A673 (cell line): Measurements from ENCODE around the gene BUD23.

ENCODE experiments used
- EZH2 ChIP-seq: fragments of 200-600 bp; sonication (generic); IDR thresholded peaks from 2 replicates; pipeline ENCODE4 v1.6.1; 2017; ENCODE audit warnings: borderline replicate concordance, low read depth, mild to moderate bottlenecking, mixed read lengths, antibody characterized with exemption, low read length; ENCODE audit not compliant: poor library complexity, severe bottlenecking
- TF ChIP-seq, protein P1 (sequence below): fragments of 300-800, 200-600 bp; sonication (generic); conservative IDR thresholded peaks from 2 replicates; pipeline ENCODE4 v1.5.1; 2017; ENCODE audit warnings: low read depth, mild to moderate bottlenecking, antibody characterized with exemption, low read length, moderate library complexity, mixed read lengths

DNA sequence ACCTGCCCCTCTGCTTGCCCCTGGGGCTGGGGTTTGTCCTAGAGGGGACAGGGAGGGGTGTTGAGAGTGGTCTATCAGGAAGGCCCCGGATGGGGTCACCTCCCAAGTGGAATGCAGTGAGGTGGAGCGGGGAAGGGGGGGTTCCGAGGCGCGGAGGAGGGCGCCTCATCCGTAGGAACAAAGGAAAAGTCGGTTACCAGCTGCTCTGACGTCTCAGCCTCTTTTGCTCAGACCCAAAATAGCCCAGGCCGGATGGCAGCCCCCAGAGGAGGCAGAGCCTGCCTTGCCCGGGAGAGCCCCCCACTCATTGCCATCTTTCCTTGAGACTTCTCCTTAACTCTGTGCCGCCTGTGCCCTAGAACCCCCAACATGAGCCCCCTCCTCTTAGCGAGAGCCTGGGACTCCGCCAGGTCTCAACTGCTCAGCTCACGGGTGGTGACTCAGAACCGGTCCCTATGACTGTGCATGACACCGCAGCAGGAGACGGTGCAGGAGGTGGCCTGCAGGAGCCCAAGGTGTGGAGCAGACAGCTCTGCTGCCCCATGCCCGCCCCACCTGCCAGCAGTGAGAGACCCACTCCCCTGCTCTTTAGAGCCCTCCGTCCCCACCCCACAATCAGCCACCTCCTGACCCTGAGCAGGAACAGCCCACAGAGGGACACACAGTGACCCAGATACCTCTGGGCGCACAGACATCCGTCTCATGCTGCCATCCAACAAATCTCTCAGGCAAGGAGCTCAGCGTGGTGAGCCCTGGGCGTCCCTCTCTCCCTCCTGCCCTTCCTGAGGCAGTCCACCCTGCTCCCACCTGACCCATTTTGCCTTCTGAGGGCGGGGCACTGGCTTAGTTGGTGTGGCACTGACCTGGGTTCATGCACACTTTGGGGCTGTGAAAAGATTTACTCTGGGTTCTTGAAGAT is 23.0 kb downstream of the BUD23 start:
- TF ChIP-seq, protein P1, sequence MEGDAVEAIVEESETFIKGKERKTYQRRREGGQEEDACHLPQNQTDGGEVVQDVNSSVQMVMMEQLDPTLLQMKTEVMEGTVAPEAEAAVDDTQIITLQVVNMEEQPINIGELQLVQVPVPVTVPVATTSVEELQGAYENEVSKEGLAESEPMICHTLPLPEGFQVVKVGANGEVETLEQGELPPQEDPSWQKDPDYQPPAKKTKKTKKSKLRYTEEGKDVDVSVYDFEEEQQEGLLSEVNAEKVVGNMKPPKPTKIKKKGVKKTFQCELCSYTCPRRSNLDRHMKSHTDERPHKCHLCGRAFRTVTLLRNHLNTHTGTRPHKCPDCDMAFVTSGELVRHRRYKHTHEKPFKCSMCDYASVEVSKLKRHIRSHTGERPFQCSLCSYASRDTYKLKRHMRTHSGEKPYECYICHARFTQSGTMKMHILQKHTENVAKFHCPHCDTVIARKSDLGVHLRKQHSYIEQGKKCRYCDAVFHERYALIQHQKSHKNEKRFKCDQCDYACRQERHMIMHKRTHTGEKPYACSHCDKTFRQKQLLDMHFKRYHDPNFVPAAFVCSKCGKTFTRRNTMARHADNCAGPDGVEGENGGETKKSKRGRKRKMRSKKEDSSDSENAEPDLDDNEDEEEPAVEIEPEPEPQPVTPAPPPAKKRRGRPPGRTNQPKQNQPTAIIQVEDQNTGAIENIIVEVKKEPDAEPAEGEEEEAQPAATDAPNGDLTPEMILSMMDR = no peak
- TF ChIP-seq EZH2 = no peak
